Muscle of leg (tissue), 11 donors: ENCODE results near the gene CNGA1. TPM values are rescaled to one million over a fixed set of nuclear protein-coding genes. Genes with fewer than 3 reads are reported as not detected.
A peak's percentile ranks its signal among the peaks of the same experiment; 100 is the strongest.

Source experiments
- DNase-seq: peaks from one replicate; pipeline ENCODE4 v3.0.0; 2013
- H3K27ac ChIP-seq: one replicate; pipeline ENCODE4 v1.5.1; 2013; ENCODE audit warnings: mild to moderate bottlenecking, low read length, control low read depth
- H3K27me3 ChIP-seq: one replicate; pipeline ENCODE4 v1.6.1; 2013; ENCODE audit warnings: low read length; ENCODE audit not compliant: control insufficient read depth, insufficient read depth
- H3K36me3 ChIP-seq: one replicate; pipeline ENCODE4 v1.6.1; 2013; ENCODE audit warnings: low read length; ENCODE audit not compliant: control insufficient read depth, insufficient read depth
- H3K4me1 ChIP-seq: one replicate; pipeline ENCODE4 v1.6.1; 2013; ENCODE audit warnings: low read length; ENCODE audit not compliant: control insufficient read depth, insufficient read depth
- H3K4me3 ChIP-seq: one replicate; pipeline ENCODE4 v1.5.1; 2013; ENCODE audit warnings: low read length, control low read depth
- H3K9me3 ChIP-seq: replicated peaks from 2 replicates; pipeline ENCODE4 v1.6.1; 2013; ENCODE audit warnings: low read depth, low read length; ENCODE audit not compliant: control insufficient read depth
- WGBS: methylation state at CpG from one replicate; pipeline ENCODE4 v1.1.5; 2013; ENCODE audit warnings: missing lambda C conversion rate; ENCODE audit not compliant: insufficient coverage; 5-methylcytosine and 5-hydroxymethylcytosine counted together
- polyA plus RNA-seq, 8 donors: library from polyadenylated mRNA; unstranded; fragments of 120-200 nt; gene quantifications; one replicate each; pipeline versions ENCODE4 v1.2.1 to v1.2.3, GENCODE V29; 2013; ENCODE audit warnings: inconsistent platforms in 1 of 8, low replicate concordance in 1 of 8; ENCODE audit not compliant: insufficient read length in 8 of 8, insufficient read depth in 1 of 8
- total RNA-seq: library from RNA; stranded (reverse); fragments of 120-200 nt; gene quantifications from one replicate; pipeline ENCODE4 v1.2.4, GENCODE V29; 2013

CNGA1 gene
- total and polyA plus RNA-seq, 9 donors: 0.13 to 0.70 (median 0.32) TPM

DNA sequence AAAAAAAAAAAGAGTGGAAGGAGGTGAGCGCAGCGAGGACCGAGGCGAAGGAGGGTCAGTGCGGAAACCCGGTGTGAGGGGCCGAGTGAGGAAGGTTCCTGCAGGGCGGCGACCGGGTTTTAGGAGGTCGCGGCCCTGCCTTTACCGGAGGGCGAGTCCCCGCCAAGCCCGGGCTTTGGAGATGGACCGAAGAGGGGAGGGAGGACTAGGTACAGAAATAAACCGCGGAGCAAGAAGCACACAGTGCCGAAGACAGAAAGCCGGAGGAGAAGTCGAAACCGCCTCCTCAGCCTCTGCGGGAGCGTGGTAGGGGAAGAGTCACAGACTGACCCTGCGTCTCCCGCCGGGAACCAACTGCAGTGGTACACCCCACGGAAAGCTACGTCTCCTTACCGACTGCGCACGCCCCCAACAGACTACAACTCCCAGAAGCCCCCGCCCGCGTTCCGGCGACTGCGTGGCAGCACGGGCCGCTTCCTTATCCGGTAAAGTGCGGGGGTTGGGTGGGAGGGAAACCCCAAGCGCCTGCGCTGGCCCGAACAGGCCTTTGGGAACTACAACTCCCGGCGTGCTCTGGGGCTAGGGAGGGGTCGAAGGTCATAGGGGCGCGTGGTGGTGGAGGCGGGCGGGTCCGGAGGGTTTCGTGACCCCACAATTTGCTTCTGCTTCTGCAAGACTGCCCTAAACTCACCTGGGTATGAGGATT lies 102.1 kb downstream of the CNGA1 start, which contains the start of gene NFXL1:
NFXL1 (minus strand) TSS at position 364 of the 706 bp plus-strand sequence. CDS start 380 bp downstream, outside the sequence.
- Histone ChIP-seq H3K9me3 (no peaks in the 10 kb centered on the region), H3K4me3 (peak within 1 kb of the TSS; percentile 99), H3K4me1 (peaks cover 2% of the 10 kb centered on the region), H3K27me3 (no peaks in the 10 kb centered on the region), H3K36me3 (no peaks in the 10 kb centered on the region), H3K27ac (peak within 1 kb of the TSS; percentile 95)
- DNase-seq: peak; percentile 99
- WGBS: under 1% methylated on average over 39 of the region's 55 CpGs

DNA sequence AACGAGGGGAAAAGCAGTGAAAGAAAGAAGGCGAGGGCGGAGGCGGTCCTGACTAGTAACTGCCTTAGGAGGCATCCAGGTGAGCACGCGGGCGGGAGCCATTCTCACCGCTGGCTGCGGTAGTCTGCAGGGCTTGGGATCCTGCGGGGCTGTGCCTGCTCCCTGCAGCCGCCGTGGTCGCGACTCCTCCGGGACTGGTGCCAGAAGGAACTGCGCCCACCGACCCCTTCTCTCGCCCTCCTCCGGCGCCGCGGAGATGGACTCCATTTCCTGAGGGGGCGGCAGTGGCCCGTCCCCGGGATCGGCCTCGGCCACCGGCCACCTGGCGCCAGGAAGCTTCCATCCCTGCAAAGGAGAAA lies 102.6 kb downstream of the CNGA1 start:
- no peaks in the 10 kb centered on the region for H3K27me3 ChIP-seq
- no peaks in the 10 kb centered on the region for H3K36me3 ChIP-seq
- peak; percentile 54 for DNase-seq
- WGBS: 0% methylated on average over 21 of the region's 29 CpGs
- peak overlapping the region; percentile 99 for H3K4me3 ChIP-seq
- no peaks in the 10 kb centered on the region for H3K9me3 ChIP-seq
- peak overlapping the region; percentile 95 for H3K27ac ChIP-seq
- H3K4me1 ChIP-seq: peaks cover 2% of the 10 kb centered on the region

DNA sequence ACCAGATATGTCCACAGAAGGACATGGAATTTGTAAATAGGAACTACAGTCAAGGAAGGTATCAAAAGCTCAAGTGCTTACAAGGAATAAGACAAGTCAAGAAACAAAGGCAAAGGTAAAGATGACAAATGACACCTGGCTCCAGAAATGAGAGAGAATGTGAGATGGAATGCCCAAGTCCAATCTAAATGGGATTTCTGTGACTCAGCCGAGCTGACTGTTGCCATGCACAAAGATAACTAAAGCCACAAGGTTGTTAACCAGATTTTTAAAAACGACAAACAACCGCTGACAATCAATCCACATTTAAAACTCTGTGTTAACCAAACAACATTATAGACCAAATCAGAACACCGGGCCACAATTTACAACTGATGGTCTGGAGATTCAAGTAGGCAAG lies 103.2 kb downstream of the CNGA1 start:
- DNase-seq: peak; percentile 5
- H3K4me3 ChIP-seq: peak overlapping the region; percentile 99
- no peaks in the 10 kb centered on the region for H3K9me3 ChIP-seq
- H3K36me3 ChIP-seq: peaks cover under 1% of the 10 kb centered on the region
- peaks cover 2% of the 10 kb centered on the region for H3K4me1 ChIP-seq
- H3K27ac ChIP-seq: peak overlapping the region; percentile 95
- 14% methylated on average over 1 of the region's 4 CpGs for WGBS
- H3K27me3 ChIP-seq: no peaks in the 10 kb centered on the region

GRCh38 chr4:47907089-47907646 lies 109.3 kb downstream of the CNGA1 start:
- H3K9me3 ChIP-seq: no peaks in the 10 kb centered on the region
- WGBS: no CpG with 5 or more reads among the region's 1 CpG
- no peaks in the 10 kb centered on the region for H3K4me1 ChIP-seq
- H3K36me3 ChIP-seq: peaks cover 17% of the 10 kb centered on the region
- DNase-seq: no peak
- no peak overlapping the region for H3K4me3 ChIP-seq
- H3K27me3 ChIP-seq: no peaks in the 10 kb centered on the region
- H3K27ac ChIP-seq: no peak overlapping the region

DNA sequence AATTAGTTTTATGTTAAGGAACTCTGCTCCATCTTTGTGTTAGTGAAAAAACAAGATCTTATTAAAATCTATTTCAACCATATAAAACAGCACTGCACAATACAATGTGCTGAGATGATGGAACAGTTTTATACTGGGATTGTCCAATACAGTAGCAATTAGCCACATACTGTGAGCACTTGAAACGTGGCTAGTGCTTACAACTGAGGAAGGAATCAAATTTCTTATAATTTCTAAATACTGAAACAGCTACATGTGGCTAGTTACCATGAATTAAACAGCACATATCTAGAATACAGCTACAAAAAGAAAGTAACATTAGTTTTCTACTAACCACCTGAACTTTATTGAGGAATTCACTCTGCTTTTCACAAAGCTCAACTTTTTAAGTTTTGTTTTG lies 116.8 kb downstream of the CNGA1 start:
- WGBS: no CpG with 5 or more reads among the region's 1 CpG
- Histone ChIP-seq H3K9me3 (no peaks in the 10 kb centered on the region), H3K27me3 (no peaks in the 10 kb centered on the region), H3K4me1 (no peaks in the 10 kb centered on the region), H3K36me3 (peaks cover 23% of the 10 kb centered on the region), H3K27ac (no peak overlapping the region), H3K4me3 (no peak overlapping the region)
- no peak for DNase-seq

DNA sequence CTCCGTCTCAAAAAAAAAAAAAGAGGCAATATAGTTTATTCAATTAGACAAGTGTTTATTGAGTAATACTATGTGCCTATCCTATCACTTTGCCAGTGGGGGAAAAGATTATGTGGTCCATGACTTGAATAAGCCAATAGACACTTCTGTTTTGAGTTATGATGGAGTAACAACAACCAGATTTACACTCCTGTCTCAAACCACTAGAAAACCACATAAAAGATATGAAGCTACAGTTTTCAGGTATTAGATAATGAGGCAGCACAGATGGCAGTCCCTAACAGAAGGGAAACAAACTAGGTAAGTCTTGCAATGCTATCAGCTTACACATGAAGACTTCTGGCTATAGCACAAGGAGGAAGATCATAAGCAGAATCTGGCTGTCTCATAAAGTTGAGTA lies 124.6 kb downstream of the CNGA1 start:
- H3K27ac ChIP-seq: no peak overlapping the region
- DNase-seq: no peak
- peaks cover 18% of the 10 kb centered on the region for H3K36me3 ChIP-seq
- H3K27me3 ChIP-seq: no peaks in the 10 kb centered on the region
- no peaks in the 10 kb centered on the region for H3K9me3 ChIP-seq
- H3K4me3 ChIP-seq: no peak overlapping the region
- WGBS: no CpG with 5 or more reads among the region's 1 CpG
- H3K4me1 ChIP-seq: no peaks in the 10 kb centered on the region

Other genes starting within 250 kb of the CNGA1 start
- gene CORIN, start 178.6 kb downstream of the CNGA1 start, total RNA-seq: 1.0 TPM
- 1 to 10 TPM in 7 of 8 donors, under 1 TPM in 1; 0.87 to 3.9 (median 2.0) TPM for gene CORIN, start 178.6 kb downstream of the CNGA1 start, polyA plus RNA-seq
- gene NFXL1, start 102.1 kb downstream of the CNGA1 start, total RNA-seq: 7.6 TPM
- 10 to 100 TPM in 1 of 8 donors, 1 to 10 TPM in 7; 7.3 to 11.5 (median 8.1) TPM for gene NFXL1, start 102.1 kb downstream of the CNGA1 start, polyA plus RNA-seq
- 2.2 TPM for gene NIPAL1, start 91 bp upstream of the CNGA1 start, total RNA-seq
- gene NIPAL1, start 91 bp upstream of the CNGA1 start, polyA plus RNA-seq: 1 to 10 TPM; 1.5 to 3.1 (median 2.5) TPM
- gene TXK, start 117.6 kb upstream of the CNGA1 start, total RNA-seq: 0.35 TPM
- gene TXK, start 117.6 kb upstream of the CNGA1 start, polyA plus RNA-seq: under 1 TPM; 0.11 to 0.72 (median 0.23) TPM